Adrenal gland (tissue), 5 donors: ENCODE results near the gene NPC1L1.

Experiments
- CTCF ChIP-seq, 6 experiments: fragments of 450-650 bp in 4 of 6; fragments of 200-600 bp in 2 of 6; sonication (generic) in 1 of 6; IDR thresholded peaks; 1 replicate in 5 of 6; 2 replicates in 1 of 6; pipeline versions ENCODE4 v1.5.1 to v1.8.0; 2016 to 2021; ENCODE audit warnings: antibody characterized with exemption in 6 of 6, mild to moderate bottlenecking in 2 of 6, moderate library complexity in 1 of 6
- POLR2A ChIP-seq, 2 donors: fragments of 450-650 bp; IDR thresholded peaks; one replicate each; pipeline ENCODE4 v1.6.1; 2017; ENCODE audit warnings: antibody characterized with exemption in 2 of 2, mild to moderate bottlenecking in 2 of 2, moderate library complexity in 1 of 2
- donor health status: DM: no; HTN: no; CAD: no.

- no peak for TF ChIP-seq CTCF (IDR thresholded peaks at IDR 0.05)
- TF ChIP-seq POLR2A (IDR thresholded peaks at IDR 0.05): no peak
These were observed 29.2 kb downstream of the NPC1L1 start for GRCh38 chr7:44511863-44512468.
